ENCODE results near the gene PRKCSH. TPM values are rescaled to one million over a fixed set of nuclear protein-coding genes. Genes with fewer than 3 reads are reported as not detected.
"Not testable (repeated sequence)": the region's sequence is repeated elsewhere in the genome, so short reads cannot be mapped to it uniquely, and the experiment has no call there.

PRKCSH gene
- total RNA-seq, 1 donor from 2014 or later: 120 TPM

DNA sequence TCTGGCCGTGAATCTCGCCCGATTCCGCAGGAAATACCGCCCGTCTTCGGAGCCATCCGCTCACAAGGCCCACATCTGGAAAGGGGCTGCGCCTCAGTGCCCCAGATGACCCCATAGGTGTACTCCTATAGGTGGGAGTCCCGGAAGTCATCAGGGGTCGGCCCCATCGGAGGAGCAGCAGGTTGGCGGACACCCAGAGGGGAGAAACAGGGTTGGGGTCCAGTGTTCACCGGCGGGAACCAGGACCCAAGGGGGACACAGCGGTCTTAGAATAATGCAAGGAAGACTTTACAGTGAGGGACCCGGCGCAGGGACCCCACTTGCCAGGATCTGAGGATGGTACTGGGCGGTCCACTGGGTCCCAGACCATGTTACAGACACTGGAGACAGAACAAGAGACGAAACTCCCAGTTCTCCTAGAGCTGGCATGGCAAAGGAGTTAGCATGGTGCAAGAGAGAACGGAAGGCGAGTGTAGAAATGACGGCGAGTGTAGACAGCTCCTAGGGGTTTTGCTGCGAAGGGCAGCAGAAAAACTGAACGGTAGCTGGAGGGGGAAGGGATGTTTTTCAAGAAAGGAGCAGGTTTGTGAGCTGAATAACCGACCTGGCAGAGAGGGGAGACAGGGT, 12.2 kb upstream of the PRKCSH start:
- Histone ChIP-seq H3K27me3 (ENCODE audit: low read depth) (peaks cover 62% of the 10 kb centered on the region), H3K36me3 (no peaks in the 10 kb centered on the region), H3K9me3 (replicated peaks) (no peaks in the 10 kb centered on the region), H3K4me1 (peaks cover 53% of the 10 kb centered on the region), H3K4me3 (no peak overlapping the region), H3K27ac (replicated peaks) (no peak overlapping the region)
- TF ChIP-seq, protein P1, sequence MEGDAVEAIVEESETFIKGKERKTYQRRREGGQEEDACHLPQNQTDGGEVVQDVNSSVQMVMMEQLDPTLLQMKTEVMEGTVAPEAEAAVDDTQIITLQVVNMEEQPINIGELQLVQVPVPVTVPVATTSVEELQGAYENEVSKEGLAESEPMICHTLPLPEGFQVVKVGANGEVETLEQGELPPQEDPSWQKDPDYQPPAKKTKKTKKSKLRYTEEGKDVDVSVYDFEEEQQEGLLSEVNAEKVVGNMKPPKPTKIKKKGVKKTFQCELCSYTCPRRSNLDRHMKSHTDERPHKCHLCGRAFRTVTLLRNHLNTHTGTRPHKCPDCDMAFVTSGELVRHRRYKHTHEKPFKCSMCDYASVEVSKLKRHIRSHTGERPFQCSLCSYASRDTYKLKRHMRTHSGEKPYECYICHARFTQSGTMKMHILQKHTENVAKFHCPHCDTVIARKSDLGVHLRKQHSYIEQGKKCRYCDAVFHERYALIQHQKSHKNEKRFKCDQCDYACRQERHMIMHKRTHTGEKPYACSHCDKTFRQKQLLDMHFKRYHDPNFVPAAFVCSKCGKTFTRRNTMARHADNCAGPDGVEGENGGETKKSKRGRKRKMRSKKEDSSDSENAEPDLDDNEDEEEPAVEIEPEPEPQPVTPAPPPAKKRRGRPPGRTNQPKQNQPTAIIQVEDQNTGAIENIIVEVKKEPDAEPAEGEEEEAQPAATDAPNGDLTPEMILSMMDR (IDR thresholded peaks at IDR 0.05; ENCODE audit: borderline replicate concordance): no peak
- intact Hi-C loops (cut with micrococcal nuclease): no loop called here
- no peak for DNase-seq

DNA sequence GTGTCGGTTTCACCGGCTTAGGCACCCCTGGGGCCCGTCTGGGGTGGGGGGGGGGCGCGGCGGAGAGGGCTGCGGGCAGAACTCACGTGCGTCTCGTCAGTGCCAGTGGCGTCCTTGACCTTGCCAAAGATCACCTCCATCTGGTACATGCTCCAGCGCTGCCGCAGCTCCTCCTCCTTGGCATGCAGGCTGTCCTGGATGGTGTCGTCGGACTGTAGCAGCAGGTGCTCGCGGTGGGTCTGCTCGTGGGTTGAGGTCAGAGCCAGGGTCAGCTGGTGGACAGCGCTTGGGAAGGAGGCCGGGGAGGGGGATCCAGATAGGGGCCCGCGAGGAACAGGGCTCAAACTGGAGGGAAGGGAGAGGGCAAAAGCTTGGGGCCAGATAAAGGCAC, 11.6 kb upstream of the PRKCSH start:
- H3K27ac ChIP-seq (replicated peaks): no peak overlapping the region
- intact Hi-C loops (cut with micrococcal nuclease): no loop called here
- H3K4me3 ChIP-seq: no peak overlapping the region
- peaks cover 48% of the 10 kb centered on the region for H3K4me1 ChIP-seq
- peaks cover 57% of the 10 kb centered on the region for H3K27me3 ChIP-seq (ENCODE audit: low read depth)
- TF ChIP-seq, protein P1 (IDR thresholded peaks at IDR 0.05; ENCODE audit: borderline replicate concordance): no peak
- no peaks in the 10 kb centered on the region for H3K9me3 ChIP-seq (replicated peaks)
- no peaks in the 10 kb centered on the region for H3K36me3 ChIP-seq
- DNase-seq: no peak

DNA sequence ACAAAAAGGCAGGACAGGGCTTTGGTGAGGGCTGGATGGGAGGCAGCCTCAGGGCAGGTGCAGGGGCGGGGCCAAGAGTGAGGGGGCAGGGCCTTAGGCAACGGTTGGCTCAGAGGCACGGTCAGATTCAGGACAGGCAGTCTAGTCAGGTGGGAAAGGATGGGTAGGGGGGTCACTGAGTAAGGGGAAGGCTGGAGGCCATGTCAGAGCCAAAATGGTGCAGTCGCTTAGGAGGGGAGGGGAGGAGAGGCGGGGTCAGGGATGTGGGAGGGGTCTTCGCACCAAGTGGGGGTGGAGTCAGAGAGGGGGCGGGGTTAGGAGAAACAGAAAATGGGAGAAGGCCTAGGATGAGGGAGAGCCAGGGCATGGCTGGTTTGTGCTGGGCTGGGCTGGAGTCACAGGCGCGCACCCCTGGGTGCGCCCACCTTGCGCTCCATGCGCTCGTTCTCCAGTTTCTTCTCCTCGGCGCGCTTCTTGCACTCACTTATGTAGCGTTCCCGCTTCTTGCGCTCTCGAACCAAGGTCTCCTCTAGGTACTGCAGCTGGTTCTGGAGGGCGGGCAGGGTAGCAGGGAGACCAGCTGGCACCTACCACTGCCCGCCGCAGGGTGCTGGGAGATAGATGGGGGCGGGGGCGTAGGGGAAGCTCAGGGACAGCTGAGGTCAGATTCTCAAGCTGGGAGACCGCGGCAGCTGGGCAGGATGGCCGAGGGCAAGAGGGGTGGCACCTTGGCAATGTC, 9.5 kb upstream of the PRKCSH start:
- DNase-seq: no peak
- TF ChIP-seq, protein P1 (IDR thresholded peaks at IDR 0.05; ENCODE audit: borderline replicate concordance): no peak
- intact Hi-C loops (cut with micrococcal nuclease): no loop called here

DNA sequence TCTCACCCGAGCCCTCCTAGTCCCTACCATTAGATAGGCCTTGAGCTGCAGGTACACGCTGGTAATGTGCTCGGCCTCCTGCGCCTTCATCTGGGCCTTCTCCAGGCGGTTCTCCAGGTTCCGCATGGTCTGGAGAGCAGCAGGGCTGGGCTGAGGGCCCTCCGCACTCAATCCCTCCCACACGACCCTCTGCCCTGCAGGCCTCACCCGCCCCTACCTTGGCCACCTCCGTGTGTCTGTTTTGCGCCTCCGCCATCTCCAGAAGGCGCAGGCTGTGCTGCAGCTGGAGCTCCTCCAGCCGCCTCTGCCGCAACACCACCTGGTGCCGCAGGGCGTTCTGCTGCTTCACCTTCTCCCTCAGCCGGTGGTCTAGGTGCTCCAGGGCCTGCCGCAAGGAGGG, 8.8 kb upstream of the PRKCSH start:
- Histone ChIP-seq H3K4me3 (no peak overlapping the region), H3K27me3 (ENCODE audit: low read depth) (peaks cover 28% of the 10 kb centered on the region), H3K27ac (replicated peaks) (no peak overlapping the region), H3K36me3 (no peaks in the 10 kb centered on the region), H3K9me3 (replicated peaks) (no peaks in the 10 kb centered on the region), H3K4me1 (peaks cover 21% of the 10 kb centered on the region)
- TF ChIP-seq, protein P1 (IDR thresholded peaks at IDR 0.05; ENCODE audit: borderline replicate concordance): no peak
- DNase-seq: no peak
- intact Hi-C loops (cut with micrococcal nuclease): no loop called here

More for the DNA sequence above, 9.5 kb upstream of the PRKCSH start:
- Histone ChIP-seq H3K27me3 (ENCODE audit: low read depth) (peaks cover 36% of the 10 kb centered on the region), H3K4me3 (no peak overlapping the region), H3K4me1 (peaks cover 29% of the 10 kb centered on the region), H3K9me3 (replicated peaks) (no peaks in the 10 kb centered on the region), H3K36me3 (no peaks in the 10 kb centered on the region), H3K27ac (replicated peaks) (no peak overlapping the region)

DNA sequence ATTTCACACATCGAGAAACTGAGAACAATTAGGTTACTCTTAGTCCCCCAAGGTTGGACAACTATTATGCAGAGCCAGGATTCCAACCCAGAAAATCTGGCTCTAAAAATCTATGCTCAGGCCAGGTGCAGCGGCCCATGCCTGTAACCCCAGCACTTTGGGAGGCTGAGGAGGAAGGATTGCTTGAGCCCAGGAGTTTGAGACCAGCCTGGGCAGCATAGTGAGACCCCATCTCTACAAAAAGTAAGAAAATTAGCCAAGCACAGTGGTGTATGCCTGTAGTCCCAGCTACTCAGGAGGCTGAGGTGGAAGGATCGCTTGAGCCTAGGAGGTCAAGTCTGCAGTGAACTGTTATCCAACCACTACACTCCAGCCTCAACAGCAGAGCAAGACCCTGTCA, 1.9 kb upstream of the PRKCSH start:
- Histone ChIP-seq H3K4me1 (peaks cover 23% of the 10 kb centered on the region), H3K36me3 (peaks cover 23% of the 10 kb centered on the region)
- intact Hi-C loops (cut with micrococcal nuclease); H3K27me3 ChIP-seq (ENCODE audit: low read depth); DNase-seq; H3K9me3 ChIP-seq (replicated peaks); H3K4me3 ChIP-seq; H3K27ac ChIP-seq (replicated peaks): not testable (repeated sequence)

DNA sequence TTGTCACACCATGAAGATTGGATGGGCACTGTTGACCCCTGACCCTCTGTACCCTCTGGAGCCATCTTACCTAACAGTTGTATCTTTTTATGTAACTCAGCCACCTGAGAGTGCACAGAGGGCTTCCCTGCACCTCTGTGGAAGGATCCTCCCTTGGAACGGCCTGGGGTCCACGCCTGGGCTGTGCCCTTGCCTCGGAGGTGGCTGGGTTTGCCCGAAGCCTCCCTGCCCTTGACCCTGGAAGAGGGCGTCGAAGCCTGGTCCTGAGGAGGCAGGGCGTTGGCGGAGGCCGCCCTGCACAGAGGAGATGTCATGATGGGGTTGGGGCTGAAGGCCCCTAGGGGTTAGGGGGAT, 755 bp upstream of the PRKCSH start:
- intact Hi-C loops (cut with micrococcal nuclease): no loop called here
- H3K4me3 ChIP-seq: peak overlapping the region; percentile 85
- H3K4me1 ChIP-seq: peaks cover 23% of the 10 kb centered on the region
- peaks cover 34% of the 10 kb centered on the region for H3K36me3 ChIP-seq
- H3K27me3 ChIP-seq (ENCODE audit: low read depth): no peaks in the 10 kb centered on the region
- H3K9me3 ChIP-seq (replicated peaks): no peaks in the 10 kb centered on the region
- TF ChIP-seq, protein P1 (IDR thresholded peaks at IDR 0.05; ENCODE audit: borderline replicate concordance): no peak
- DNase-seq: no peak
- H3K27ac ChIP-seq (replicated peaks): peak overlapping the region; percentile 78

All from left ventricle myocardium inferior (tissue), 1 donor.